RPMI7951 (cell line): ENCODE data around the gene SDC1. TPM values are rescaled to one million over a fixed set of nuclear protein-coding genes. Genes with fewer than 3 reads are reported as not detected.

Experiments used
- DNase-seq: peaks from one replicate; pipeline ENCODE4 v3.0.0-alpha.2; 2012; ENCODE audit warnings: low read depth
- total RNA-seq: library from RNA; depleted of rRNA; stranded (reverse); fragments of >200 nt; shearing (Covaris generic); gene quantifications from 2 replicates; pipeline ENCODE4 v1.2.3, GENCODE V29; 2014; rRNA removed

The SDC1 gene
- total RNA-seq, 1 experiment from 2014 or later, result 28.8 TPM

DNA sequence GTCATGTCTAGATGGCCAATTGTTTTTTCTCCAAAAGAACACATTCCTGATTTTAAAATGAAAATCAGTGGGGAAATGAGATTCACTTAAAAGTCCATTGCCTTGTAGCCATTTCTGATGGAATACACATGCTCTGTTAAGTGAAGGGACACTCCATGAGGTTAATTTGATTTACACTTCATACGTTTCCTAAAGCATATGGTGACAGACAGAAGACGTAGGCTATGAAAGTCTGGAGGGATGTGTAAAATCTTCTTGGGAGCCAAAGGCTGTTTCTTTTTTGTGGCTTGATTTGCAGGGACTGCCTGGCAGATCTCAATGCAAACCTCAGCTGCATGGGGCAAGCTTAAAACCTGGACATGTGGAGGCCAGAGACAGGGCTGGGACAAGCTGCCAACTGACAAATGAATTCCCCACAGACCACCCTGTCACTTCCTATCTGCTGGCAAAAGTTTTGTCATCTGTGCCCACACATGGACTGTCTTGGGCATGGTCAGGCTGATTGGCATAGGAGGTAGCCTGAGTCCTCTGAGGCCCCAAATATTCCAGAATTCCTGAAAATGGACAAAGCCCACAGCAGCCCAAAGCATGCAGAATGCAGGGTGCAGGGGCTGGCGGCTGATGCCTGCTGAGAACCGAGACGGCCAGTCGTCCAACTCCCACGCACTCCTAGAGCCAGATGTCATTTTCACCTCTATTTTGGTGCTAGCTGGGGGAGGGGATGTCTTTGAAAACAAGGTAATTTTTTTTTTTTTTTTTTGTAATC, 73.9 kb downstream of the SDC1 start:
- peak; percentile 23 for DNase-seq

Other genes starting within 250 kb of the SDC1 start
- 12.9 and 14.4 TPM in 2 replicates for gene WDR35, start 235.0 kb downstream of the SDC1 start, total RNA-seq
- 5.3 and 6.0 TPM in 2 replicates for gene MATN3, start 212.5 kb downstream of the SDC1 start, total RNA-seq
- gene LAPTM4A, start 173.5 kb downstream of the SDC1 start, total RNA-seq, result 218 and 267 TPM in 2 replicates
- 24.9 and 25.0 TPM in 2 replicates for gene PUM2, start 125.7 kb upstream of the SDC1 start, total RNA-seq
- gene RHOB, start 221.9 kb upstream of the SDC1 start, total RNA-seq, result 33.5 and 35.8 TPM in 2 replicates